Hepatocyte (in vitro differentiated cells): ENCODE data around the gene NME3.

Experiments used
- CTCF ChIP-seq: fragments of 200-600 bp; sonication (generic); IDR thresholded peaks from 2 replicates; pipeline ENCODE4 v1.5.1; 2016; ENCODE audit warnings: antibody characterized with exemption, mild to moderate bottlenecking; ENCODE audit not compliant: poor library complexity
- EZH2 ChIP-seq: fragments of 200-600 bp; sonication (generic); IDR thresholded peaks from 2 replicates; pipeline ENCODE4 v1.6.1; 2016; ENCODE audit warnings: antibody characterized with exemption, mild to moderate bottlenecking, borderline replicate concordance
- EZH2phosphoT487 ChIP-seq: fragments of 200-600 bp; sonication (generic); IDR thresholded peaks from one replicate; pipeline ENCODE4 v1.6.1; 2018; ENCODE audit warnings: antibody characterized with exemption, mild to moderate bottlenecking, low read depth, moderate library complexity; ENCODE audit not compliant: unreplicated experiment, severe bottlenecking

- TF ChIP-seq CTCF (no peak), EZH2 (no peak), EZH2phosphoT487 (no peak)
These were observed 39.7 kb downstream of the NME3 start for GRCh38 chr16:1731603-1732002.
